Rectal smooth muscle tissue (tissue), 1 donor: Measurements from ENCODE around the gene ARL5C.

Experiments used
- H3K27ac ChIP-seq: one replicate; pipeline ENCODE4 v1.7.0; 2013; ENCODE audit warnings: low read depth, low read length, inconsistent platforms
- H3K27me3 ChIP-seq: one replicate; pipeline ENCODE4 v1.7.0; 2013; ENCODE audit warnings: low read length; ENCODE audit not compliant: control insufficient read depth, insufficient read depth
- H3K36me3 ChIP-seq: one replicate; pipeline ENCODE4 v1.7.0; 2013; ENCODE audit warnings: low read length; ENCODE audit not compliant: control insufficient read depth, insufficient read depth
- H3K4me1 ChIP-seq: one replicate; pipeline ENCODE4 v1.7.0; 2013; ENCODE audit warnings: low read length; ENCODE audit not compliant: control insufficient read depth, insufficient read depth
- H3K4me3 ChIP-seq: one replicate; pipeline ENCODE4 v1.7.0; 2013; ENCODE audit warnings: low read length
- H3K9ac ChIP-seq: one replicate; pipeline ENCODE4 v1.7.0; 2013; ENCODE audit warnings: low read length

Gene ARL5C

GRCh38 chr17:39191750-39192510, 26.0 kb upstream of the ARL5C start:
- H3K4me3 ChIP-seq = no peak overlapping the region
- H3K27ac ChIP-seq = no peak overlapping the region
- no peaks in the 10 kb centered on the region for H3K27me3 ChIP-seq
- H3K4me1 ChIP-seq = peaks cover 3% of the 10 kb centered on the region
- no peak overlapping the region for H3K9ac ChIP-seq
- H3K36me3 ChIP-seq = peaks cover 18% of the 10 kb centered on the region

- no peak overlapping the region for H3K27ac ChIP-seq
- H3K36me3 ChIP-seq = peaks cover 9% of the 10 kb centered on the region
- no peaks in the 10 kb centered on the region for H3K27me3 ChIP-seq
- H3K4me3 ChIP-seq = no peak overlapping the region
- no peak overlapping the region for H3K9ac ChIP-seq
- H3K4me1 ChIP-seq = no peaks in the 10 kb centered on the region
Observed at GRCh38 chr17:39187152-39187830, 21.3 kb upstream of the ARL5C start.

- Histone ChIP-seq H3K4me1 (no peaks in the 10 kb centered on the region), H3K9ac (no peak overlapping the region), H3K36me3 (peaks cover 3% of the 10 kb centered on the region), H3K4me3 (no peak overlapping the region), H3K27me3 (no peaks in the 10 kb centered on the region), H3K27ac (no peak overlapping the region)
Observed at GRCh38 chr17:39186481-39187002, 20.6 kb upstream of the ARL5C start.

- peaks cover 3% of the 10 kb centered on the region for H3K36me3 ChIP-seq
- H3K27ac ChIP-seq = no peak overlapping the region
- no peak overlapping the region for H3K4me3 ChIP-seq
Observed at GRCh38 chr17:39183720-39184119, 17.8 kb upstream of the ARL5C start.

GRCh38 chr17:39183045-39183444, 17.1 kb upstream of the ARL5C start:
- Histone ChIP-seq H3K9ac (no peak overlapping the region), H3K27ac (no peak overlapping the region), H3K27me3 (no peaks in the 10 kb centered on the region), H3K4me1 (no peaks in the 10 kb centered on the region), H3K4me3 (no peak overlapping the region), H3K36me3 (peaks cover 3% of the 10 kb centered on the region)

More at GRCh38 chr17:39183720-39184119, 17.8 kb upstream of the ARL5C start:
- no peaks in the 10 kb centered on the region for H3K4me1 ChIP-seq
- no peaks in the 10 kb centered on the region for H3K27me3 ChIP-seq
- H3K9ac ChIP-seq = no peak overlapping the region

- no peaks in the 10 kb centered on the region for H3K4me1 ChIP-seq
- H3K27me3 ChIP-seq = no peaks in the 10 kb centered on the region
- no peak overlapping the region for H3K27ac ChIP-seq
- H3K4me3 ChIP-seq = no peak overlapping the region
- H3K9ac ChIP-seq = no peak overlapping the region
- H3K36me3 ChIP-seq = peaks cover 8% of the 10 kb centered on the region
Observed at GRCh38 chr17:39181303-39181702, 15.3 kb upstream of the ARL5C start.

GRCh38 chr17:39178536-39178935, 12.6 kb upstream of the ARL5C start:
- Histone ChIP-seq H3K27me3 (no peaks in the 10 kb centered on the region), H3K9ac (no peak overlapping the region), H3K4me1 (no peaks in the 10 kb centered on the region), H3K27ac (no peak overlapping the region), H3K36me3 (peaks cover 8% of the 10 kb centered on the region), H3K4me3 (no peak overlapping the region)

- H3K27me3 ChIP-seq = no peaks in the 10 kb centered on the region
- no peak overlapping the region for H3K27ac ChIP-seq
- peaks cover 5% of the 10 kb centered on the region for H3K36me3 ChIP-seq
- no peak overlapping the region for H3K4me3 ChIP-seq
- H3K9ac ChIP-seq = no peak overlapping the region
- H3K4me1 ChIP-seq = no peaks in the 10 kb centered on the region
Observed at GRCh38 chr17:39177256-39177655, 11.3 kb upstream of the ARL5C start.

GRCh38 chr17:39175695-39176093, 9.7 kb upstream of the ARL5C start:
- H3K4me3 ChIP-seq = no peak overlapping the region
- peaks cover 5% of the 10 kb centered on the region for H3K36me3 ChIP-seq
- no peaks in the 10 kb centered on the region for H3K4me1 ChIP-seq
- no peaks in the 10 kb centered on the region for H3K27me3 ChIP-seq
- no peak overlapping the region for H3K27ac ChIP-seq
- no peak overlapping the region for H3K9ac ChIP-seq

- Histone ChIP-seq H3K27ac (no peak overlapping the region), H3K36me3 (peaks cover 5% of the 10 kb centered on the region), H3K4me1 (no peaks in the 10 kb centered on the region), H3K9ac (no peak overlapping the region), H3K27me3 (no peaks in the 10 kb centered on the region), H3K4me3 (no peak overlapping the region)
Observed at GRCh38 chr17:39174920-39175694, 9.1 kb upstream of the ARL5C start.

- no peak overlapping the region for H3K4me3 ChIP-seq
- H3K27ac ChIP-seq = no peak overlapping the region
Observed at GRCh38 chr17:39173526-39174274, 7.7 kb upstream of the ARL5C start.

GRCh38 chr17:39173080-39173479, 7.1 kb upstream of the ARL5C start:
- Histone ChIP-seq H3K27me3 (no peaks in the 10 kb centered on the region), H3K27ac (no peak overlapping the region), H3K9ac (no peak overlapping the region), H3K4me1 (no peaks in the 10 kb centered on the region), H3K4me3 (no peak overlapping the region), H3K36me3 (peaks cover 5% of the 10 kb centered on the region)

More at GRCh38 chr17:39173526-39174274, 7.7 kb upstream of the ARL5C start:
- no peak overlapping the region for H3K9ac ChIP-seq
- no peaks in the 10 kb centered on the region for H3K27me3 ChIP-seq
- H3K36me3 ChIP-seq = peaks cover 5% of the 10 kb centered on the region
- H3K4me1 ChIP-seq = no peaks in the 10 kb centered on the region
